Activated naive CD8-positive, alpha-beta T cell treated with anti-CD3 and anti-CD28 coated beads, Interleukin-2, amount 10 ng/mL, durations not matched to agents 7 days and 5 days (primary cell): ENCODE measurements around the gene RPL18. TPM values are rescaled to one million over a fixed set of nuclear protein-coding genes. Genes with fewer than 3 reads are reported as not detected.

ENCODE experiments used
- ATAC-seq: fragments of 150-1000 bp; cut with Tn5 transposase; one replicate; pipeline ENCODE4 v1.10.0; 2021; ENCODE audit warnings: low read depth, moderate library complexity
- POLR2A ChIA-PET: fragments of 350-600 bp; sonication (Branson Sonifier 250); formaldehyde crosslinking; loops from one replicate; lab custom pipeline; 2021; ENCODE audit warnings: antibody characterized with exemption; lab: Charles Lee
- DNase-seq: peaks from one replicate; pipeline ENCODE4 v3.0.0; 2021
- H3K27ac Mint-ChIP-seq: one replicate; pipeline ENCODE4 v1.8.0; 2022; ENCODE audit warnings: mild to moderate bottlenecking, mixed read lengths
- H3K27me3 Mint-ChIP-seq: one replicate; pipeline ENCODE4 v1.8.0; 2022; ENCODE audit warnings: mild to moderate bottlenecking, moderate library complexity, mixed read lengths
- H3K36me3 Mint-ChIP-seq: one replicate; pipeline ENCODE4 v1.8.0; 2021; ENCODE audit warnings: mild to moderate bottlenecking, mixed read lengths
- H3K4me1 Mint-ChIP-seq: one replicate; pipeline ENCODE4 v1.8.0; 2021; ENCODE audit warnings: mixed read lengths
- H3K4me3 Mint-ChIP-seq: one replicate; pipeline ENCODE4 v1.8.0; 2022; ENCODE audit warnings: mild to moderate bottlenecking, moderate library complexity, mixed read lengths
- H3K9me3 Mint-ChIP-seq: one replicate; pipeline ENCODE4 v1.8.0; 2021; ENCODE audit warnings: mixed read lengths
- total RNA-seq, 2 experiments: library from RNA; stranded (reverse); gene quantifications; one replicate each; pipeline ENCODE4 v1.2.3, GENCODE V29; 2021

RPL18 gene
- total RNA-seq, 2 experiments from 2014 or later = 1,565 to 1,587 TPM

GRCh38 chr19:48654299-48655059, 35.5 kb upstream of the RPL18 start:
- no peaks in the 10 kb centered on the region for H3K9me3 Mint-ChIP-seq
- no peak overlapping the region for H3K27ac Mint-ChIP-seq
- ATAC-seq (no peak), DNase-seq (no peak)
- peaks cover 5% of the 10 kb centered on the region for H3K27me3 Mint-ChIP-seq
- POLR2A ChIA-PET = interaction anchor here (0.6 to 1.1 kb wide), 2 partner anchors 146 to 188 kb away, joined by 3 to 4 read pairs; no protein-coding TSS in a partner anchor
- no peaks in the 10 kb centered on the region for H3K36me3 Mint-ChIP-seq
- H3K4me3 Mint-ChIP-seq = no peak overlapping the region
- peaks cover 4% of the 10 kb centered on the region for H3K4me1 Mint-ChIP-seq

DNA sequence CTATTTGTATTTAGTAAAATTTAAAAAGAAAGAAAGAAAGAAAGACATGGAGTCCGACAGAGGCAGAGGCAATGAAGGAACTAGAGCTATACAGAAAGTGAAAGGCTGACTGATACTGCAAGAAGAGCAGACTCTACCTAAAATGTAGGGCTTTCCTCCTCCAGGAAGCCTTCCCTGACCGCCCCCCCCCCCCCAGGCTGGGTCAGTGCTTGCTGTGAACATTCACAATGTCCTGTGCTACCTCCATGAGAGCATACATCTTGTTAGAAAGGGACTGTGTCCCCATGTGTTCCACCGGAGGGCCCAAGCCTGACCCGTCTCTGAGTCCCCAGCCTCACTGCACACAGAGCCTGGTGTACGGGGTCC, 32.7 kb upstream of the RPL18 start:
- Mint-ChIP-seq H3K4me1 (peaks cover 16% of the 10 kb centered on the region), H3K27ac (no peak overlapping the region), H3K27me3 (no peaks in the 10 kb centered on the region), H3K36me3 (no peaks in the 10 kb centered on the region), H3K9me3 (no peaks in the 10 kb centered on the region), H3K4me3 (no peak overlapping the region)
- DNase-seq (no peak), ATAC-seq (no peak)
- POLR2A ChIA-PET = no interaction called here

- POLR2A ChIA-PET = no interaction called here
- Mint-ChIP-seq H3K4me1 (peaks cover 19% of the 10 kb centered on the region), H3K36me3 (no peaks in the 10 kb centered on the region), H3K27ac (peak overlapping the region; percentile 19), H3K27me3 (no peaks in the 10 kb centered on the region), H3K9me3 (no peaks in the 10 kb centered on the region), H3K4me3 (no peak overlapping the region)
- ATAC-seq (no peak), DNase-seq (no peak)
These were observed 32.1 kb upstream of the RPL18 start for GRCh38 chr19:48650974-48651682.

- Mint-ChIP-seq H3K4me1 (peaks cover 34% of the 10 kb centered on the region), H3K4me3 (peak overlapping the region; percentile 44), H3K9me3 (no peaks in the 10 kb centered on the region), H3K27ac (peak overlapping the region; percentile 68), H3K27me3 (no peaks in the 10 kb centered on the region), H3K36me3 (no peaks in the 10 kb centered on the region)
- DNase-seq (no peak), ATAC-seq (no peak)
- POLR2A ChIA-PET = interaction anchor here (1.8 kb wide), 1 partner anchor 29 kb away, joined by 7 read pairs; the partner anchor contains the start of genes RPL18 and SPHK2
These were observed 29.2 kb upstream of the RPL18 start for GRCh38 chr19:48648134-48648533.

- DNase-seq (no peak), ATAC-seq (no peak)
- H3K27ac Mint-ChIP-seq = peak overlapping the region; percentile 17
- H3K4me3 Mint-ChIP-seq = peak overlapping the region; percentile 93
- no peaks in the 10 kb centered on the region for H3K36me3 Mint-ChIP-seq
- no peaks in the 10 kb centered on the region for H3K27me3 Mint-ChIP-seq
- POLR2A ChIA-PET = interaction anchor here (0.6 to 2.2 kb wide), 8 partner anchors 10 to 196 kb away, joined by 3 to 16 read pairs (median 10); partner anchors contain the start of genes DBP, RPL18 and SPHK2
- H3K9me3 Mint-ChIP-seq = no peaks in the 10 kb centered on the region
- H3K4me1 Mint-ChIP-seq = peaks cover 37% of the 10 kb centered on the region
These were observed 27.8 kb upstream of the RPL18 start for GRCh38 chr19:48646722-48647216.

DNA sequence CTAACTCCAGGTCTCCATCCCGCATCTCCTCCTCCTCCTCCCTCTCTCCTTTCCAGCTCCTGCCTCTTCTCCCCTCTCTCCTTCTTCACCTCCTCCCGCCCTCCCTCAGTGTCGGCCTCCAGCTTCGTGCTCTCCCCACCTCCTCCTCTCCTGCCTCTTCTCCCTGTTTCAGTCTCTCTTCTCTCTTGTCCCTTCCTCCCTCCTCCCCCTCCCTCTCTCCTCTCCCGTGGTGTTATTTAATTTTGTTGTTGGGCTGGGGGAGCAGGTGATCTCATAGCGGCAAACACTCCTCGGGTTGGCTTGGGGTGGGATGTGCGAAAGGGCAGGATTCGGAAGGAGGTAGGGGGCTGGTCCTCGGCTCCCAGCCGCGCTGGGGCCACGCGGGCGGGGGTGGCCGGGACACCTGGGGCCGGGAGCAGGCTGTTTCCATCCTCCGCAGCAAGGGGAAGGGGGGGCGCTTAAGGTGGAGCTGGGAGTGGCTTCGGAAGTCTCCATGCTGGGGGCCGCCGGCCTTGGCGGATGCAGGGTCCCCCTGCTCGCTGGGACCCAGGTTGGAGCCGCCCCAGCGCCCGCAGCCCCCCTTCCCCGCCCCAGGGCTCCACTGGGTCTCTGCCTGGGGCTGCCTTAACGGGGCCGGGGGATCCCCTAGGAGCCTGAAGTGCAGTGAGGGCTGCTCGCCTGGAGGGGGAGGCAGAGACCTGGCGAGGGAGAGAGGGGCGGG, 27.2 kb upstream of the RPL18 start, which contains the start of gene CA11:
Gene CA11 (minus strand): TSS at position 187 of the 721 bp plus-strand sequence. CDS start 555 bp downstream, outside the sequence.
- Mint-ChIP-seq H3K36me3 (no peaks in the 10 kb centered on the region), H3K27me3 (no peaks in the 10 kb centered on the region), H3K9me3 (no peaks in the 10 kb centered on the region), H3K27ac (peak within 1 kb of the TSS; percentile 84), H3K4me1 (peaks cover 37% of the 10 kb centered on the region), H3K4me3 (peak within 1 kb of the TSS; percentile 93)
- DNase-seq (peak; percentile 94), ATAC-seq (peak; percentile 80)
- POLR2A ChIA-PET = interaction anchor here (0.6 to 2.2 kb wide), 12 partner anchors 9 to 347 kb away, joined by 3 to 16 read pairs (median 4); partner anchors contain the start of genes DBP, GYS1, RPL18 and RUVBL2

DNA sequence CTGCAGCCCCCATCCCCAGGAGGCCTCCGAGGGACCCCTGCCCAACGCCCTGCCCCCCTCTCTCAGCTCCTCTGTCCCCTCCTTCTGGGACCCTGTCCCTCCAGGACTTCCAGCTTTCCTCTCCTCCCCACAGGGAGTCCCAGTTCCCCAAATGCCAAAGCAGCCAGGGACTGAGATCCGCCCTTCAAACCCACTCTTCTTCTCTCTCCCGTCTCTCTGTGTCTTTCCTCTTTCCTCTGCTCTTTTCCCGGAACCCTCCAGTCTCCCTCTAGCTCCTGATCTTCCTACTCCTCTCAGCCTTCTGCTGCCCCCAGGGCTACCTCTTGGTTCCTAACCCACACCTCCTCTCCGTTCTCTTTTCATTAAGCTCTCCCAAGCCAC, 26.6 kb upstream of the RPL18 start:
- Mint-ChIP-seq H3K4me3 (peak overlapping the region; percentile 93), H3K9me3 (no peaks in the 10 kb centered on the region), H3K27me3 (no peaks in the 10 kb centered on the region), H3K4me1 (peaks cover 37% of the 10 kb centered on the region), H3K27ac (peak overlapping the region; percentile 84), H3K36me3 (no peaks in the 10 kb centered on the region)
- no peak for ATAC-seq
- no peak for DNase-seq
- POLR2A ChIA-PET = interaction anchor here (0.6 to 2.2 kb wide), 13 partner anchors 9 to 348 kb away, joined by 3 to 16 read pairs (median 4); partner anchors contain the start of genes DBP, GYS1, RPL18 and RUVBL2

GRCh38 chr19:48644839-48645619, 26.1 kb upstream of the RPL18 start:
- POLR2A ChIA-PET = interaction anchor here (0.6 to 2.2 kb wide), 13 partner anchors 8 to 348 kb away, joined by 3 to 16 read pairs (median 4); partner anchors contain the start of genes DBP, GYS1, RPL18 and RUVBL2

GRCh38 chr19:48644355-48644754, 25.4 kb upstream of the RPL18 start:
- Mint-ChIP-seq H3K27me3 (no peaks in the 10 kb centered on the region), H3K4me3 (no peak overlapping the region), H3K9me3 (no peaks in the 10 kb centered on the region), H3K27ac (no peak overlapping the region), H3K4me1 (peaks cover 37% of the 10 kb centered on the region), H3K36me3 (no peaks in the 10 kb centered on the region)
- DNase-seq = no peak
- ATAC-seq = no peak
- POLR2A ChIA-PET = interaction anchor here (0.8 to 1.5 kb wide), 3 partner anchors 22 to 77 kb away, joined by 4 read pairs; no protein-coding TSS in a partner anchor

More at GRCh38 chr19:48644839-48645619, 26.1 kb upstream of the RPL18 start:
- DNase-seq (peak; percentile 67), ATAC-seq (peak; percentile 65)
- Mint-ChIP-seq H3K4me3 (peak overlapping the region; percentile 93), H3K27ac (peak overlapping the region; percentile 84), H3K36me3 (no peaks in the 10 kb centered on the region), H3K27me3 (no peaks in the 10 kb centered on the region), H3K4me1 (peaks cover 37% of the 10 kb centered on the region), H3K9me3 (no peaks in the 10 kb centered on the region)

DNA sequence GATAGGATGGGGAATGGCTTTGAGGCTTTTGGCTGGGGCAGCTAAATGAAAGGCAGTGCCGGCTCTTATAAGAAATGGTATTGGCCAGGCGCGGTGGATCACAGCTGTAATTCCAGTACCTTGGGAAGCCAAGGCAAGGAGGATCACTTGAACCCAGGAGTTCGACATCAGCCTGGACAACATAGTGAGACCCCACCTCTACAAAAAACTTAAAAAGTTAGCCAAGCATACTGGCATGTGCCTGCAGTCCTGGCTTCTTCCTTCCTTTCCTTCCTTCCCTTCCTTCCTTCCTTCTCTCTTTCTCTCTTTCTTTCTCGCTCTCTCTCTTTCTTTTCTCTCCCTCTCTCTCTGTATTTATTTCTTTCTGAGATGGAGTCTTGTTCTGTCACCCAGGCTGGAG, 23.9 kb upstream of the RPL18 start:
- H3K27ac Mint-ChIP-seq = no peak overlapping the region
- POLR2A ChIA-PET = no interaction called here
- H3K9me3 Mint-ChIP-seq = peaks cover 4% of the 10 kb centered on the region
- H3K27me3 Mint-ChIP-seq = no peaks in the 10 kb centered on the region
- H3K36me3 Mint-ChIP-seq = peaks cover 5% of the 10 kb centered on the region
- no peak for ATAC-seq
- peaks cover 43% of the 10 kb centered on the region for H3K4me1 Mint-ChIP-seq
- no peak overlapping the region for H3K4me3 Mint-ChIP-seq
- DNase-seq = no peak

DNA sequence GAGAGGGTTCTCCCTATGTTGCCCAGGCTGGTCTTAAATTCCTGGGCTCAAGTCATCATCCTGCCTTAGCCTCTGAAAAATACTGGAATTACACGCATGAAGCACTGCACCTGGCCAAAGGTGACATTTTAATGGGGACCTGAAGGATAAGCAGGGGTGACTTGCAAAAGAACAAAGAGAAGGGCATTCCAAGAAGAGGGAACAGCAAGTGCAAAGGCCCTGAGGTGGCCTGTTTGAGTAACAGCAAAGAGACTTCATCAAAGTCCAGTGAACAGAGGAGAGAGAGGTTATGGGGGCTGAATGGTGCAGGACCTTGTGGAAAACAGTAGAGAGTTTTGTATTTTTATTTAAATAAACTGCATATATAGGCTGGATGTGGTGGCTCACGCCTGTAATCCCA, 22.9 kb upstream of the RPL18 start:
- H3K9me3 Mint-ChIP-seq = peaks cover 4% of the 10 kb centered on the region
- H3K4me1 Mint-ChIP-seq = peaks cover 43% of the 10 kb centered on the region
- POLR2A ChIA-PET = interaction anchor here (1.0 kb wide), 1 partner anchor 13 kb away, joined by 3 read pairs; no protein-coding TSS in a partner anchor
- peaks cover 5% of the 10 kb centered on the region for H3K36me3 Mint-ChIP-seq
- no peak overlapping the region for H3K27ac Mint-ChIP-seq
- DNase-seq (no peak), ATAC-seq (no peak)
- no peaks in the 10 kb centered on the region for H3K27me3 Mint-ChIP-seq
- H3K4me3 Mint-ChIP-seq = no peak overlapping the region
